Chondrocyte (in vitro differentiated cells): Measurements from ENCODE around the gene TCN2. TPM values are rescaled to one million over a fixed set of nuclear protein-coding genes. Genes with fewer than 3 reads are reported as not detected.
"Not testable (repeated sequence)": the region's sequence is repeated elsewhere in the genome, so short reads cannot be mapped to it uniquely, and the experiment has no call there.

ENCODE experiments used
- DNase-seq: peaks from one replicate; pipeline ENCODE4 v3.0.0; 2021; ENCODE audit warnings: mixed read lengths, low spot score
- H3K27ac Mint-ChIP-seq: one replicate; pipeline ENCODE4 v1.8.0; 2021; ENCODE audit warnings: mild to moderate bottlenecking, moderate library complexity, mixed read lengths; ENCODE audit not compliant: unreplicated experiment
- H3K27me3 Mint-ChIP-seq: 2 replicates; pipeline ENCODE4 v1.8.0; 2021; ENCODE audit warnings: low read depth, mixed read lengths
- H3K36me3 Mint-ChIP-seq: 2 replicates; pipeline ENCODE4 v1.8.0; 2021; ENCODE audit warnings: low read depth, mixed read lengths
- H3K4me1 Mint-ChIP-seq: 2 replicates; pipeline ENCODE4 v1.8.0; 2021; ENCODE audit warnings: low read depth, mild to moderate bottlenecking, mixed read lengths
- H3K4me3 Mint-ChIP-seq: one replicate; pipeline ENCODE4 v1.8.0; 2021; ENCODE audit warnings: mild to moderate bottlenecking, moderate library complexity, mixed read lengths; ENCODE audit not compliant: unreplicated experiment
- H3K9me3 Mint-ChIP-seq: 2 replicates; pipeline ENCODE4 v1.8.0; 2021; ENCODE audit warnings: low read depth, mixed read lengths
- CTCF ChIP-seq: fragments of 200-600 bp; sonication (generic); IDR thresholded peaks from 2 replicates; pipeline ENCODE4 v1.5.0; 2021; ENCODE audit warnings: antibody characterized with exemption, mild to moderate bottlenecking, moderate library complexity
- total RNA-seq: library from RNA; stranded (reverse); gene quantifications from 3 replicates; pipeline ENCODE4 v1.2.1, GENCODE V29; 2021

The TCN2 gene
- total RNA-seq, 1 donor from 2014 or later, result 10.4 TPM

- H3K36me3 Mint-ChIP-seq, result peaks cover 5% of the 10 kb centered on the region
- TF ChIP-seq CTCF, result no peak
- no peaks in the 10 kb centered on the region for H3K27me3 Mint-ChIP-seq
- peaks cover 21% of the 10 kb centered on the region for H3K4me1 Mint-ChIP-seq
- DNase-seq, result no peak
- H3K9me3 Mint-ChIP-seq, result no peaks in the 10 kb centered on the region
- no peak overlapping the region for H3K4me3 Mint-ChIP-seq
- H3K27ac Mint-ChIP-seq, result no peak overlapping the region
Measured at GRCh38 chr22:30612789-30613188, 5.8 kb downstream of the TCN2 start.

GRCh38 chr22:30614268-30614667, 7.3 kb downstream of the TCN2 start:
- no peaks in the 10 kb centered on the region for H3K9me3 Mint-ChIP-seq
- H3K4me3 Mint-ChIP-seq, result no peak overlapping the region
- peaks cover 6% of the 10 kb centered on the region for H3K4me1 Mint-ChIP-seq
- no peak for TF ChIP-seq CTCF
- no peak overlapping the region for H3K27ac Mint-ChIP-seq
- no peaks in the 10 kb centered on the region for H3K27me3 Mint-ChIP-seq
- H3K36me3 Mint-ChIP-seq, result peaks cover 5% of the 10 kb centered on the region
- DNase-seq, result no peak

GRCh38 chr22:30614879-30615278, 7.9 kb downstream of the TCN2 start:
- Mint-ChIP-seq H3K27ac (no peak overlapping the region), H3K4me3 (no peak overlapping the region), H3K9me3 (no peaks in the 10 kb centered on the region), H3K36me3 (peaks cover 5% of the 10 kb centered on the region), H3K27me3 (no peaks in the 10 kb centered on the region), H3K4me1 (no peaks in the 10 kb centered on the region)
- TF ChIP-seq CTCF, result no peak
- DNase-seq, result no peak

GRCh38 chr22:30615543-30615954, 8.6 kb downstream of the TCN2 start:
- Mint-ChIP-seq H3K4me3 (no peak overlapping the region), H3K27me3 (no peaks in the 10 kb centered on the region), H3K27ac (no peak overlapping the region), H3K9me3 (no peaks in the 10 kb centered on the region), H3K4me1 (no peaks in the 10 kb centered on the region), H3K36me3 (peaks cover 5% of the 10 kb centered on the region)
- no peak for DNase-seq
- no peak for TF ChIP-seq CTCF

GRCh38 chr22:30617819-30618218, 10.8 kb downstream of the TCN2 start:
- no peaks in the 10 kb centered on the region for H3K27me3 Mint-ChIP-seq
- no peak for DNase-seq
- no peak overlapping the region for H3K4me3 Mint-ChIP-seq
- TF ChIP-seq CTCF, result no peak
- H3K4me1 Mint-ChIP-seq, result no peaks in the 10 kb centered on the region
- no peak overlapping the region for H3K27ac Mint-ChIP-seq
- peaks cover 6% of the 10 kb centered on the region for H3K36me3 Mint-ChIP-seq
- no peaks in the 10 kb centered on the region for H3K9me3 Mint-ChIP-seq

GRCh38 chr22:30619909-30620308, 12.9 kb downstream of the TCN2 start:
- not testable (repeated sequence) for H3K9me3 Mint-ChIP-seq, H3K27me3 Mint-ChIP-seq, H3K36me3 Mint-ChIP-seq, DNase-seq, H3K27ac Mint-ChIP-seq, H3K4me1 Mint-ChIP-seq, H3K4me3 Mint-ChIP-seq
